HepG2 (cell line): Measurements from ENCODE around the gene NOC2L. TPM values are rescaled to one million over a fixed set of nuclear protein-coding genes. Genes with fewer than 3 reads are reported as not detected.
A peak's percentile ranks its signal among the peaks of the same experiment; 100 is the strongest.

ENCODE experiments used
- ATAD3A ChIP-seq: sonication (generic); formaldehyde crosslinking; IDR thresholded peaks from 2 replicates; pipeline ENCODE4 v1.4.0; 2020; ENCODE audit warnings: missing genetic modification reagents
- ATM ChIP-seq: fragments of 450-650 bp; IDR thresholded peaks from 2 replicates; pipeline ENCODE4 v1.7.1; 2017; ENCODE audit warnings: mild to moderate bottlenecking, borderline replicate concordance
- BRD4 ChIP-seq: sonication (generic); formaldehyde crosslinking; IDR thresholded peaks from 2 replicates; pipeline ENCODE4 v1.4.0; 2020; ENCODE audit warnings: missing genetic modification reagents
- CENPT ChIP-seq: sonication (generic); formaldehyde crosslinking; IDR thresholded peaks from 2 replicates; pipeline ENCODE4 v1.8.0; 2022; ENCODE audit warnings: low read depth, mild to moderate bottlenecking, moderate library complexity, missing genetic modification reagents
- ETV5 ChIP-seq: IDR thresholded peaks from 2 replicates; pipeline ENCODE4 v1.6.1; 2018; ENCODE audit warnings: missing biosample characterization, missing genetic modification reagents, inconsistent platforms, borderline replicate concordance
- FOXK2 ChIP-seq: fragments of 450-650 bp; IDR thresholded peaks from 2 replicates; pipeline ENCODE4 v1.6.1; 2016
- HOXA7 ChIP-seq: sonication (generic); formaldehyde crosslinking; IDR thresholded peaks from 2 replicates; pipeline ENCODE4 v1.8.1; 2022; ENCODE audit warnings: mild to moderate bottlenecking, missing genetic modification reagents, moderate library complexity
- KAT2B ChIP-seq: fragments of 150-350 bp; IDR thresholded peaks from 2 replicates; pipeline ENCODE4 v1.6.1; 2014; ENCODE audit warnings: low read depth, low read length, borderline replicate concordance
- NAIF1 ChIP-seq: sonication (generic); formaldehyde crosslinking; IDR thresholded peaks from 2 replicates; pipeline ENCODE4 v1.5.0; 2020; ENCODE audit warnings: mild to moderate bottlenecking, missing genetic modification reagents, borderline replicate concordance
- SOX6 ChIP-seq, 2 experiments: fragments of 450-650 bp in 1 of 2; sonication (generic) in 1 of 2; formaldehyde crosslinking in 1 of 2; IDR thresholded peaks; 2 replicates each; pipeline versions ENCODE4 v1.4.0 to v1.6.1; 2017 to 2020; ENCODE audit warnings: antibody characterized with exemption in 1 of 2, mild to moderate bottlenecking in 1 of 2, missing genetic modification reagents in 1 of 2
- ZBTB38 ChIP-seq: sonication (generic); formaldehyde crosslinking; IDR thresholded peaks from 2 replicates; pipeline ENCODE4 v1.5.1; 2020; ENCODE audit warnings: mild to moderate bottlenecking, missing genetic modification reagents
- ZNF207 ChIP-seq: fragments of 450-650 bp; IDR thresholded peaks from 2 replicates; pipeline ENCODE4 v1.6.1; 2016; ENCODE audit warnings: antibody characterized with exemption, borderline replicate concordance
- ZNF225 ChIP-seq: sonication (generic); formaldehyde crosslinking; IDR thresholded peaks from 2 replicates; pipeline ENCODE4 v1.4.0; 2020; ENCODE audit warnings: mild to moderate bottlenecking, missing genetic modification reagents
- ZNF30 ChIP-seq: sonication (generic); formaldehyde crosslinking; IDR thresholded peaks from 2 replicates; pipeline ENCODE4 v1.5.0; 2020; ENCODE audit warnings: mild to moderate bottlenecking, missing genetic modification reagents
- ZNF83 ChIP-seq: sonication (generic); formaldehyde crosslinking; IDR thresholded peaks from 2 replicates; pipeline ENCODE4 v1.4.0; 2020; ENCODE audit warnings: missing genetic modification reagents, mild to moderate bottlenecking, borderline replicate concordance
- polyA plus RNA-seq, 8 experiments: library from polyadenylated mRNA; depleted of rRNA in 3 of 8; stranded (reverse) in 7 of 8; unstranded in 1 of 8; fragments of >200 nt; fragmentation: Illumina TruSeq in 4 of 8; extraction: Trizol in 4 of 8; gene quantifications; 2 replicates each; pipeline versions ENCODE4 v1.2.1 to v1.2.3, GENCODE V29; 2011 to 2016; ENCODE audit warnings: low read depth in 4 of 8, missing spikeins in 1 of 8, mixed read lengths in 1 of 8; ENCODE audit not compliant: insufficient read depth in 1 of 8
- total RNA-seq, 5 experiments: library from RNA; depleted of rRNA; stranded (reverse); fragments of >200 nt; fragmentation: Illumina TruSeq; extraction: Trizol; gene quantifications; 2 replicates each; pipeline ENCODE4 v1.2.3, GENCODE V29; 2016; ENCODE audit warnings: low read depth in 1 of 5
- TF ChIP-seq, protein P1 (sequence below): sonication (generic); formaldehyde crosslinking; IDR thresholded peaks from 2 replicates; pipeline ENCODE4 v1.5.1; 2020; ENCODE audit warnings: mild to moderate bottlenecking, missing genetic modification reagents, moderate library complexity
- TF ChIP-seq, protein P2 (sequence below): sonication (generic); formaldehyde crosslinking; conservative IDR thresholded peaks from 2 replicates; pipeline ENCODE4 v1.4.0; 2020; ENCODE audit warnings: missing genetic modification reagents
- TF ChIP-seq, protein P3 (sequence below): sonication (generic); formaldehyde crosslinking; IDR thresholded peaks from 2 replicates; pipeline ENCODE4 v1.8.0; 2022; ENCODE audit warnings: mild to moderate bottlenecking, missing genetic modification reagents, moderate library complexity
- TF ChIP-seq, protein P4 (sequence below): sonication (generic); formaldehyde crosslinking; IDR thresholded peaks from 2 replicates; pipeline ENCODE4 v1.8.1; 2023; ENCODE audit warnings: mild to moderate bottlenecking, missing genetic modification reagents, borderline replicate concordance
- TF ChIP-seq, protein P5 (sequence below): sonication (generic); formaldehyde crosslinking; IDR thresholded peaks from 2 replicates; pipeline ENCODE4 v1.5.1; 2020; ENCODE audit warnings: mild to moderate bottlenecking, missing genetic modification reagents

Gene NOC2L
- total and polyA plus RNA-seq, 2 of the 13 experiments (the other 11 are each of a cell fraction or from before 2014, with no cell fraction given): 32.0 to 103 TPM

DNA sequence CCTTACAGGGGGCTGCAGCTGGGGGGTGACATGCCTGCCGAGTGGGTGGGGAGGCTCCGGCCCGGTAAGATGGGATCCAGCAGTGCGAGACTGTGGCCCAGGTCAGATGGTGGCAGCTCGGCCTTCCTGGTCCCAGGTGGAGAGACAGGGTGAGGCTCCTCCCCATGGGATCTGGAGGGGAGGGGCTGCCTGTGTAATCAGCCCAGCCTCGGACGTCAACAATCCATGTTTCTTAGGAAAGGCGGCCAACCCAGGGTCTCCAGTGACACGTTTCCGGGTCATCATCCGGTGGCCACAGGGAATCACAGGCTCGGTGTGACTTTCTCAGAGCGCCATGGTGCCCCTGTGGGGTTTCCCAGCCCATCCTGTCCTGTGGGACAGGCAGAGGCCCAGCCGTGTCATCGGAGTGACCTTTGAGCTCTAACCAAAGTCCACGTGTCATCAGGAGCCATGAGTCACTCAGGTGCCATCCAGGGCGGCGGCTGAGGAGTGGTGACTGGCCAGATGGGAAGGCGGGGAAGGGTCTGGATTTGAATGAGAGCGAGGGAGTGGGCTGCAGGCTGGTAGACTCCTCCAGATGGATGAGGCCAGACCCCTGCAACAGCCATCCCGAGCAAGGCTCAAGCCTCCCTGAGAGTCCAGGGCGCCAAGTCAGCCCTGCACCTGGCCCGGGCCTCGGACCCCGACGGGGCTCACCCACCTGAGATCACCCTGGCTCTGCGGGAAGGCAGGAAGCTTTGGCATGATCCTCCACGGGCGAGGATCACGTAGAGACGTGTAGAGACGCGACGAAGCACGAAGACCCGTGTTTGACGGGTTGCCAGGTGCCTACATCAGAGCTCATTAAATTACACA, 47.5 kb upstream of the NOC2L start (continued):
- TF ChIP-seq, protein P1, sequence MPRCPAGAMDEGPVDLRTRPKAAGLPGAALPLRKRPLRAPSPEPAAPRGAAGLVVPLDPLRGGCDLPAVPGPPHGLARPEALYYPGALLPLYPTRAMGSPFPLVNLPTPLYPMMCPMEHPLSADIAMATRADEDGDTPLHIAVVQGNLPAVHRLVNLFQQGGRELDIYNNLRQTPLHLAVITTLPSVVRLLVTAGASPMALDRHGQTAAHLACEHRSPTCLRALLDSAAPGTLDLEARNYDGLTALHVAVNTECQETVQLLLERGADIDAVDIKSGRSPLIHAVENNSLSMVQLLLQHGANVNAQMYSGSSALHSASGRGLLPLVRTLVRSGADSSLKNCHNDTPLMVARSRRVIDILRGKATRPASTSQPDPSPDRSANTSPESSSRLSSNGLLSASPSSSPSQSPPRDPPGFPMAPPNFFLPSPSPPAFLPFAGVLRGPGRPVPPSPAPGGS (CRISPR knock-in tag): no peak; the same call in 1 of the 2 replicates
- no peak for TF ChIP-seq ZNF83 (CRISPR knock-in tag)
- peak; percentile 69; the same call in 1 of the 2 replicates for TF ChIP-seq FOXK2
- peak; percentile 94 for TF ChIP-seq ZBTB38 (CRISPR knock-in tag)
- no peak for TF ChIP-seq ATM
- TF ChIP-seq ETV5: peak; percentile 87; the same call in 1 of the 2 replicates
- TF ChIP-seq, protein P2, sequence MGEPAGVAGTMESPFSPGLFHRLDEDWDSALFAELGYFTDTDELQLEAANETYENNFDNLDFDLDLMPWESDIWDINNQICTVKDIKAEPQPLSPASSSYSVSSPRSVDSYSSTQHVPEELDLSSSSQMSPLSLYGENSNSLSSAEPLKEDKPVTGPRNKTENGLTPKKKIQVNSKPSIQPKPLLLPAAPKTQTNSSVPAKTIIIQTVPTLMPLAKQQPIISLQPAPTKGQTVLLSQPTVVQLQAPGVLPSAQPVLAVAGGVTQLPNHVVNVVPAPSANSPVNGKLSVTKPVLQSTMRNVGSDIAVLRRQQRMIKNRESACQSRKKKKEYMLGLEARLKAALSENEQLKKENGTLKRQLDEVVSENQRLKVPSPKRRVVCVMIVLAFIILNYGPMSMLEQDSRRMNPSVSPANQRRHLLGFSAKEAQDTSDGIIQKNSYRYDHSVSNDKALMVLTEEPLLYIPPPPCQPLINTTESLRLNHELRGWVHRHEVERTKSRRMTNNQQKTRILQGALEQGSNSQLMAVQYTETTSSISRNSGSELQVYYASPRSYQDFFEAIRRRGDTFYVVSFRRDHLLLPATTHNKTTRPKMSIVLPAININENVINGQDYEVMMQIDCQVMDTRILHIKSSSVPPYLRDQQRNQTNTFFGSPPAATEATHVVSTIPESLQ: no peak
- peak; percentile 74 for TF ChIP-seq BRD4
- TF ChIP-seq, protein P3, sequence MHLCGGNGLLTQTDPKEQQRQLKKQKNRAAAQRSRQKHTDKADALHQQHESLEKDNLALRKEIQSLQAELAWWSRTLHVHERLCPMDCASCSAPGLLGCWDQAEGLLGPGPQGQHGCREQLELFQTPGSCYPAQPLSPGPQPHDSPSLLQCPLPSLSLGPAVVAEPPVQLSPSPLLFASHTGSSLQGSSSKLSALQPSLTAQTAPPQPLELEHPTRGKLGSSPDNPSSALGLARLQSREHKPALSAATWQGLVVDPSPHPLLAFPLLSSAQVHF (CRISPR knock-in tag): no peak
- no peak for TF ChIP-seq SOX6 (IDR thresholded peaks at IDR 0.05)
- TF ChIP-seq SOX6 (CRISPR knock-in tag; IDR thresholded peaks at IDR 0.05): peak; percentile 82
- TF ChIP-seq NAIF1 (CRISPR knock-in tag): 0 out of 2 replicates have a peak, but pooled peaks have one; percentile 51
- TF ChIP-seq ZNF207: no peak
- no peak for TF ChIP-seq ZNF30
- TF ChIP-seq HOXA7: no peak
- no peak for TF ChIP-seq ATAD3A (CRISPR knock-in tag)
- TF ChIP-seq, protein P4, sequence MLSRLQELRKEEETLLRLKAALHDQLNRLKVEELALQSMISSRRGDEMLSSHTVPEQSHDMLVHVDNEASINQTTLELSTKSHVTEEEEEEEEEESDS (CRISPR knock-in tag): no peak
- TF ChIP-seq CENPT (CRISPR knock-in tag): no peak
- no peak for TF ChIP-seq ZNF225 (CRISPR knock-in tag)
- no peak for TF ChIP-seq KAT2B
- TF ChIP-seq, protein P5, sequence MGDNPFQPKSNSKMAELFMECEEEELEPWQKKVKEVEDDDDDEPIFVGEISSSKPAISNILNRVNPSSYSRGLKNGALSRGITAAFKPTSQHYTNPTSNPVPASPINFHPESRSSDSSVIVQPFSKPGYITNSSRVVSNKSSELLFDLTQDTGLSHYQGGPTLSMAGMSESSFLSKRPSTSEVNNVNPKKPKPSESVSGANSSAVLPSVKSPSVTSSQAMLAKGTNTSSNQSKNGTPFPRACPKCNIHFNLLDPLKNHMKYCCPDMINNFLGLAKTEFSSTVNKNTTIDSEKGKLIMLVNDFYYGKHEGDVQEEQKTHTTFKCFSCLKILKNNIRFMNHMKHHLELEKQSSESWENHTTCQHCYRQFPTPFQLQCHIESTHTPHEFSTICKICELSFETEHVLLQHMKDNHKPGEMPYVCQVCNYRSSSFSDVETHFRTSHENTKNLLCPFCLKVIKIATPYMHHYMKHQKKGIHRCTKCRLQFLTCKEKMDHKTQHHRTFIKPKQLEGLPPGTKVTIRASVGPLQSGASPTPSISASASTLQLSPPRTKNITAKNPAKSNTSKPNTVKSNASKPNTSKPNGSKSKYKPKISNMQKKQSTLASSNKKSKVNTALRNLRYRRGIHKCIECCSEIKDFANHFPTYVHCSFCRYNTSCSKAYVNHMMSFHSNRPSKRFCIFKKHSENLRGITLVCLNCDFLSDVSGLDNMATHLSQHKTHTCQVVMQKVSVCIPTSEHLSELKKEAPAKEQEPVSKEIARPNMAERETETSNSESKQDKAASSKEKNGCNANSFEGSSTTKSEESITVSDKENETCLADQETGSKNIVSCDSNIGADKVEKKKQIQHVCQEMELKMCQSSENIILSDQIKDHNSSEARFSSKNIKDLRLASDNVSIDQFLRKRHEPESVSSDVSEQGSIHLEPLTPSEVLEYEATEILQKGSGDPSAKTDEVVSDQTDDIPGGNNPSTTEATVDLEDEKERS (CRISPR knock-in tag): peak; percentile 77
